HFF-Myc (cell line): ENCODE results near the gene XNDC1N.

Experiments
- DNase-seq: peaks from one replicate; pipeline ENCODE4 v3.0.0-alpha.2; 2011; ENCODE audit warnings: low read depth; ENCODE audit errors: extremely low read depth
- H3K4me3 ChIP-seq: replicated peaks from 2 replicates; pipeline ENCODE4 v1.5.1; 2011; ENCODE audit warnings: low read depth, mild to moderate bottlenecking, control low read depth, low read length
- TF ChIP-seq, protein P1 (sequence below): IDR thresholded peaks from 2 replicates; pipeline ENCODE4 v1.5.1; 2012; ENCODE audit warnings: mild to moderate bottlenecking, low read depth, low read length, control low read depth; ENCODE audit errors: missing control alignments

Gene XNDC1N

DNA sequence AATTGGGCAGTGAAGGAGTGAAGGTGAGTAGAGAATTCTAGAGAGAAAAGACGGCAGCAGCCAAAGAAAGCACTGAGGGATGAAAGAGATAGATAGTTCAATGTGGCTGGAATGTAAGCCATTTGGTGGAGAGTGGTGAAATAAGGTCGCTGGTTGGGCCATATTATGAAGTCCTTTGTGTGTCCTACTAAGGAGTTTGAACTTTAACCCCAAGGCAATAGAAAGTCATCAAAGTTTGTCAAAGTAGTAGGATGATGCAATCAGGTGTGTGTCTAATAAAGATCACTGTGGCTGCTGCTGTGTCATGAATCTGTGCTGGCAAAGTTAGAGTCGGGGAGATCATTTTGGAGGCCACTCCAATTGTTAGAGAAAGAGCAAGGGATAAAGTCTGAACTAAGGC, 19.1 kb upstream of the XNDC1N start:
- H3K4me3 ChIP-seq = no peak overlapping the region
- no peak for DNase-seq
- TF ChIP-seq, protein P1, sequence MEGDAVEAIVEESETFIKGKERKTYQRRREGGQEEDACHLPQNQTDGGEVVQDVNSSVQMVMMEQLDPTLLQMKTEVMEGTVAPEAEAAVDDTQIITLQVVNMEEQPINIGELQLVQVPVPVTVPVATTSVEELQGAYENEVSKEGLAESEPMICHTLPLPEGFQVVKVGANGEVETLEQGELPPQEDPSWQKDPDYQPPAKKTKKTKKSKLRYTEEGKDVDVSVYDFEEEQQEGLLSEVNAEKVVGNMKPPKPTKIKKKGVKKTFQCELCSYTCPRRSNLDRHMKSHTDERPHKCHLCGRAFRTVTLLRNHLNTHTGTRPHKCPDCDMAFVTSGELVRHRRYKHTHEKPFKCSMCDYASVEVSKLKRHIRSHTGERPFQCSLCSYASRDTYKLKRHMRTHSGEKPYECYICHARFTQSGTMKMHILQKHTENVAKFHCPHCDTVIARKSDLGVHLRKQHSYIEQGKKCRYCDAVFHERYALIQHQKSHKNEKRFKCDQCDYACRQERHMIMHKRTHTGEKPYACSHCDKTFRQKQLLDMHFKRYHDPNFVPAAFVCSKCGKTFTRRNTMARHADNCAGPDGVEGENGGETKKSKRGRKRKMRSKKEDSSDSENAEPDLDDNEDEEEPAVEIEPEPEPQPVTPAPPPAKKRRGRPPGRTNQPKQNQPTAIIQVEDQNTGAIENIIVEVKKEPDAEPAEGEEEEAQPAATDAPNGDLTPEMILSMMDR = no peak

DNA sequence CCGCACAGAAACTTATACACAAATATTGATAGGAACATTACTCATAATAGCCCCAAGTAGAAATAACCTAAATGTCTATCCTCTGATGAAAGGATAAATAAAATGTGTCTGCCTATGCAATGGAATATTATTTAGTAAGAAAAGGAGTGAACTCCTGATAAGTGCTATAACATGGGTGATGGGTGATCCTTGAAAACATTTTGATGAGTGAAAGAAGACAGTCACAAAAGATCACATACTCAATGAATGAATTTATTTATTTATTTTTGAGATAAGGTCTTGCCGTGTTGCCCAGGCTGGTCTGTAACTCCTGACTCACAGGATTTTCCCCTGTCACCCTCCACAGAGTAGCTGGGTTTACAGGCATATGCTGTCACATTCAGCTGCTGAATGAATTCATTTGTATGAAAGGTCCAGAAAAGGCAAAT, 17.8 kb upstream of the XNDC1N start:
- H3K4me3 ChIP-seq = no peak overlapping the region
- TF ChIP-seq, protein P1 = no peak
- no peak for DNase-seq

DNA sequence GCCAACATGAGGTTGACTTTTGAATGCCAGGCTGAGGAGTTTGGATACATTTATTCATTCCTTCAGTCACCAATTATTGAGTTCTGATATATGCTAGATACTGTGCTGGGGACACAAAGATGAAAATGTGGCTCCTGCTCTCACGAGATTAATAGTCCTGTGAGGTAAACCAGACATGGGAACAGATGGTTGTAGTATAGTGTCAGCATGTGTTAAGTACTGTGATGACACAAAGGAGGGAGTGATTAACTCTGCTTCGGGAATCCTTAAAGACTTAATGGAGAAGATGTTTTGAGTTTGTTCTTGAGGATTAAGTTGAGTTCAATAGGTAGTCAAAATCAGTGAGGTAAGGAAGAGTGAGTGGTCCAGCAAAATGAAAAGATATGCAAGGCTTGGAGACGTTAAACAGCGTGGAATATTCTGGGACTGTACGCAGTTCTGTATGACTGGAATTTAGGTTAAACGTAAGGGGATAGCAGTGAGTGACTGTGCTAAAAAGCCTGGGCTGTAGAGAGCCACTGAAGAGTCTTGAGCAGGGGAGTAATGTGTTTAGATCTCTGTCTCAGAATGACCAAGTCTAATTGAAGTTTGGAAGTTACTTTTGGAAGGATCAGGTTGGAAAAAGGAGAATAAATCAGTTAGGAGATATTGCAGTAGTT, 12.3 kb upstream of the XNDC1N start:
- TF ChIP-seq, protein P1 = no peak
- no peak for DNase-seq

DNA sequence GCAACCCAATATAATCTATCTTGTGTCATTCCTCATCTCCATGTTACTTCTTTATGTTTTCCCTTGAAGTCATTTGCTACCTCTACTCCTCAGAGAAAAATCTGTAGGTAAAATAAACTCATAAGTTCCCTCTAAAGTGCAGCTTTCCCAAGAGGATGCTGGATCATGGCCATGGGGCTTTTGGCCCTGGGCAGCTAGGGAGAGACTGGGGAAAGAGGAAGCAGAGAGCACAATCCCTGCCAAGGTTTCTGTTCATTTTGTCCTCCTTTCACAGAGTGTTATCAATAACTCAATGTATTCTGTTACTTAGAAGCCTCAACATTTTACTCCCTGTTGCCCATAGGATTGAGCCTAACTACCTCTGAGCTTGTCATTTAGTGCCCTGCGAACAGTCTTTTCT, 9.4 kb upstream of the XNDC1N start:
- DNase-seq = no peak
- TF ChIP-seq, protein P1 = no peak
- no peak overlapping the region for H3K4me3 ChIP-seq

More for the DNA sequence above, 12.3 kb upstream of the XNDC1N start:
- no peak overlapping the region for H3K4me3 ChIP-seq

DNA sequence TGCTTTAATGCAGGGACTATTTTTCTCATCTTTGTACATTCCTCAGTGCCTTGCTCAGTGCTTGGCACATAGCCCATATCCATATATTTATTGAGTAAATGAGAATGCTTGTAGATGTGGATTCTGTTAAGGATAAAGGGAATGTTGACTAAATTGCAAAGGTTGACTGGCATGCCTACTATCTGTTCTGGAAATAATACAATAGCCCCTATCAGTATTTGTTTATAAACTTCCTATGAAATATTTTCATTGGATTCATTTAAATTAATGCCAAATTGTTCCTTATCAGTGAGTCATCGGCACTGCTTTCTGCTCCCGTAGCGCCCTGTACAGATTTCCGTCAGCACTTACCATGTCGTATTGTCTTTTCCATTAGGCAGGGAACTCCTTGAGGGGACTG, 8.4 kb upstream of the XNDC1N start:
- no peak overlapping the region for H3K4me3 ChIP-seq
- no peak for DNase-seq
- TF ChIP-seq, protein P1 = no peak

DNA sequence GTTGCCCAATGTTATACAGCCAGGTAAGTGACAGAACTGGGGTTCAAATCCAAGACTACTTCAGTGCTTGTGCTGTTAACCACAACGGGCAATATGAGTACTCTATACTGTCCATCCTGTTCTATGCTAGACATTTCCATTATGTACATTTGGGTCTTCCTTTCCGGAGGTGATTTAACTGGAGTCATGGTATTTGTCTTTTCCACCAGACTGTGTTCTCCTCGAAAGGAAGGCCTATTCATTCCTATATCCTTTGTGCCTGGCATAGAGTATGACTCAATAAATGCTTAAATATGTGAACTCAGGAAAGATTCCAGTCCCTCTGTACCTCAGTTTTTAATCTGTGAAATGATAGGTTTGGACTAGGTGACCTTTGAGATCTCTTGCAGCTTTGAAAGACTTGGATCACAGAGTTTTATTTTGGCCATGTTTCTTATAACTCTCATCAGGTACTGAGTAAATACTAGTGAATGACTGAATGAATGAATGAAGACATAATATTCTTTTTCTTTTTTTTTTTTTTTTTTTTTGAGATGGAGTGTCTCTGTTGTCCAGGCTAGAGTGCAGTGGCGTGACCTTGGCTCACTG, 7.0 kb upstream of the XNDC1N start:
- DNase-seq = no peak
- no peak overlapping the region for H3K4me3 ChIP-seq
- TF ChIP-seq, protein P1 = no peak
